ENCODE data around the gene EVA1B. TPM values are rescaled to one million over a fixed set of nuclear protein-coding genes. Genes with fewer than 3 reads are reported as not detected.

EVA1B gene
- total RNA-seq, 4 donors from 2014 or later, result 20.9 to 122 (median 62.4) TPM

GRCh38 chr1:36366091-36366661 is 42.7 kb upstream of the EVA1B start:
- H3K27me3 ChIP-seq, result no peaks in the 10 kb centered on the region
- DNase-seq, result peak in 1 of 2 donors; percentile 37
- no peaks in the 10 kb centered on the region for H3K9me3 ChIP-seq
- intact Hi-C loops (cut with DNase I; ENCODE audit: low total_unique reads), result no loop called here
- H3K36me3 ChIP-seq, result no peaks in the 10 kb centered on the region
- H3K4me1 ChIP-seq, result peaks cover 0 to 6% of the 10 kb centered on the region in 2 donors
- TF ChIP-seq POLR2A (IDR thresholded peaks at IDR 0.05), result no peak
- no peak for TF ChIP-seq CTCF (IDR thresholded peaks at IDR 0.05)
- peak overlapping the region; percentile 34 to 47 for H3K27ac ChIP-seq
- no peak overlapping the region for H3K4me3 ChIP-seq

- Histone ChIP-seq H3K27ac (peak overlapping the region; percentile 34 to 47), H3K36me3 (no peaks in the 10 kb centered on the region), H3K4me1 (peaks cover 0 to 6% of the 10 kb centered on the region in 2 donors), H3K4me3 (no peak overlapping the region), H3K9me3 (no peaks in the 10 kb centered on the region), H3K27me3 (no peaks in the 10 kb centered on the region)
- intact Hi-C loops (cut with DNase I; ENCODE audit: low total_unique reads), result no loop called here
- TF ChIP-seq CTCF (IDR thresholded peaks at IDR 0.05), result no peak
- TF ChIP-seq POLR2A (IDR thresholded peaks at IDR 0.05), result no peak
- DNase-seq, result peak; percentile 46 to 58
Observed at GRCh38 chr1:36365381-36365780, 41.9 kb upstream of the EVA1B start.

GRCh38 chr1:36359911-36360550 is 36.6 kb upstream of the EVA1B start:
- no peak for TF ChIP-seq CTCF (IDR thresholded peaks at IDR 0.05)
- no peak for TF ChIP-seq POLR2A (IDR thresholded peaks at IDR 0.05)
- Histone ChIP-seq H3K27me3 (no peaks in the 10 kb centered on the region), H3K9me3 (no peaks in the 10 kb centered on the region), H3K36me3 (no peaks in the 10 kb centered on the region), H3K27ac (no peak overlapping the region), H3K4me3 (no peak overlapping the region), H3K4me1 (no peaks in the 10 kb centered on the region)
- no peak for DNase-seq
- intact Hi-C loops (cut with DNase I; ENCODE audit: low total_unique reads), result no loop called here

GRCh38 chr1:36359383-36359782 is 35.9 kb upstream of the EVA1B start:
- Histone ChIP-seq H3K4me3 (no peak overlapping the region), H3K36me3 (no peaks in the 10 kb centered on the region), H3K27me3 (no peaks in the 10 kb centered on the region), H3K27ac (no peak overlapping the region), H3K9me3 (no peaks in the 10 kb centered on the region), H3K4me1 (no peaks in the 10 kb centered on the region)
- intact Hi-C loops (cut with DNase I; ENCODE audit: low total_unique reads), result no loop called here
- no peak for DNase-seq
- TF ChIP-seq POLR2A (IDR thresholded peaks at IDR 0.05) (no peak), CTCF (IDR thresholded peaks at IDR 0.05) (no peak)

GRCh38 chr1:36358514-36359084 is 35.2 kb upstream of the EVA1B start:
- no peaks in the 10 kb centered on the region for H3K36me3 ChIP-seq

More at GRCh38 chr1:36358514-36359084, 35.2 kb upstream of the EVA1B start:
- no peaks in the 10 kb centered on the region for H3K4me1 ChIP-seq
- TF ChIP-seq CTCF (IDR thresholded peaks at IDR 0.05) (no peak), POLR2A (IDR thresholded peaks at IDR 0.05) (no peak)
- no peak overlapping the region for H3K4me3 ChIP-seq
- no peak for DNase-seq
- no peaks in the 10 kb centered on the region for H3K9me3 ChIP-seq
- no peaks in the 10 kb centered on the region for H3K27me3 ChIP-seq
- intact Hi-C loops (cut with DNase I; ENCODE audit: low total_unique reads), result no loop called here
- H3K27ac ChIP-seq, result no peak overlapping the region

All from uterus (tissue), 4 donors.